H1 (cell line): ENCODE results near the gene DNAJC24. TPM values are rescaled to one million over a fixed set of nuclear protein-coding genes. Genes with fewer than 3 reads are reported as not detected.

Experiments
- CTCF ChIA-PET: fragments of 300-600 bp; sonication (Branson Sonifier 250); formaldehyde crosslinking; loops from one replicate; lab custom pipeline; 2021; ENCODE audit not compliant: partially characterized antibody; lab: Charles Lee
- POLR2A ChIA-PET: fragments of 300-600 bp; sonication (Branson Sonifier 250); formaldehyde crosslinking; loops from one replicate; lab custom pipeline; 2021; ENCODE audit warnings: inconsistent platforms; ENCODE audit not compliant: partially characterized antibody; lab: Charles Lee
- DNase-seq, 2 experiments: peaks; one replicate each; pipeline versions ENCODE4 v3.0.0 to v3.0.0-alpha.2; 2010 to 2022; ENCODE audit warnings: low spot score in 2 of 2, low read depth in 1 of 2, mixed read lengths in 1 of 2
- FAIRE-seq: peaks from 2 replicates; lab custom pipeline; 2011; peaks lifted over from hg19 to GRCh38; lab: Jason Lieb, UNC
- H2AFZ ChIP-seq: 2 replicates; pipeline ENCODE4 v1.8.1; 2012; ENCODE audit warnings: low read length, inconsistent platforms
- H2AK5ac ChIP-seq: 2 replicates; pipeline ENCODE4 v1.6.1; 2013; ENCODE audit warnings: low read depth, low read length
- H2BK120ac ChIP-seq: replicated peaks from 2 replicates; pipeline ENCODE3; 2013; ENCODE audit warnings: low read depth, low read length, inconsistent platforms
- H2BK12ac ChIP-seq: 2 replicates; pipeline ENCODE4 v1.6.1; 2013; ENCODE audit warnings: low read depth, low read length
- H2BK15ac ChIP-seq: 2 replicates; pipeline ENCODE4 v1.6.1; 2013; ENCODE audit warnings: low read length
- H2BK20ac ChIP-seq: 2 replicates; pipeline ENCODE4 v1.6.1; 2013; ENCODE audit warnings: low read length
- H2BK5ac ChIP-seq: 2 replicates; pipeline ENCODE4 v1.6.1; 2013; ENCODE audit warnings: low read depth, low read length
- H3K14ac ChIP-seq: 2 replicates; pipeline ENCODE4 v1.6.1; 2013; ENCODE audit warnings: inconsistent platforms; ENCODE audit not compliant: insufficient read length
- H3K18ac ChIP-seq: 2 replicates; pipeline ENCODE4 v1.6.1; 2013; ENCODE audit warnings: low read length; ENCODE audit errors: extremely low read depth
- H3K23ac ChIP-seq: 2 replicates; pipeline ENCODE4 v1.6.1; 2013; ENCODE audit warnings: inconsistent platforms; ENCODE audit not compliant: insufficient read length
- H3K23me2 ChIP-seq: 2 replicates; pipeline ENCODE4 v1.6.1; 2013; ENCODE audit warnings: low read depth, low read length
- H3K27ac ChIP-seq: 2 replicates; pipeline ENCODE4 v1.6.1; 2011; ENCODE audit warnings: low read depth, low read length, inconsistent platforms
- H3K27me3 ChIP-seq, 4 experiments: replicated peaks in 1 of 4; 1 replicate in 1 of 4; 2 replicates in 3 of 4; pipeline versions ENCODE4 v1.6.1 to v1.8.1; 2011 to 2013; ENCODE audit warnings: low read length in 3 of 4, mild to moderate bottlenecking in 3 of 4, inconsistent platforms in 2 of 4, mixed read lengths in 2 of 4, moderate library complexity in 1 of 4; ENCODE audit not compliant: control insufficient read depth in 3 of 4, insufficient read depth in 3 of 4; ENCODE audit errors: extremely low read depth in 1 of 4
- H3K36me3 ChIP-seq, 4 experiments: 2 replicates each; pipeline versions ENCODE4 v1.6.1 to v1.8.1; 2011 to 2013; ENCODE audit warnings: mild to moderate bottlenecking in 4 of 4, low read length in 3 of 4, moderate library complexity in 2 of 4, control low read depth in 1 of 4, inconsistent platforms in 1 of 4; ENCODE audit not compliant: insufficient read depth in 4 of 4, control insufficient read depth in 2 of 4
- H3K4ac ChIP-seq: replicated peaks from 2 replicates; pipeline ENCODE3; 2013; ENCODE audit warnings: low read length, low read depth, mixed read lengths, inconsistent platforms; ENCODE audit not compliant: insufficient read length
- H3K4me1 ChIP-seq, 4 experiments: replicated peaks in 1 of 4; 1 replicate in 1 of 4; 2 replicates in 3 of 4; pipeline versions ENCODE4 v1.6.1 to v1.8.1; 2011 to 2013; ENCODE audit warnings: low read length in 3 of 4, inconsistent platforms in 2 of 4, mixed read lengths in 1 of 4; ENCODE audit not compliant: insufficient read depth in 4 of 4, control insufficient read depth in 3 of 4
- H3K4me2 ChIP-seq, 2 experiments: 2 replicates each; pipeline versions ENCODE4 v1.6.1 to v1.8.1; 2011 to 2013; ENCODE audit warnings: low read depth in 2 of 2, low read length in 2 of 2, control low read depth in 1 of 2, inconsistent platforms in 1 of 2, mild to moderate bottlenecking in 1 of 2; ENCODE audit not compliant: insufficient read depth in 1 of 2
- H3K4me3 ChIP-seq, 4 experiments: fragments of 200-600, 300-600 bp in 1 of 4; sonication (generic), shearing (Covaris generic), sonication (Bioruptor Twin) in 1 of 4; 2 replicates each; pipeline versions ENCODE4 v1.5.1 to v1.8.1; 2011 to 2016; ENCODE audit warnings: low read length in 4 of 4, low read depth in 3 of 4, control low read depth in 2 of 4, inconsistent platforms in 2 of 4, mild to moderate bottlenecking in 2 of 4, mixed read lengths in 1 of 4, moderate library complexity in 1 of 4; ENCODE audit not compliant: insufficient read depth in 2 of 4; ENCODE audit errors: extremely low read depth in 1 of 4
- H3K56ac ChIP-seq: replicated peaks from 2 replicates; pipeline ENCODE3; 2013; ENCODE audit warnings: low read depth, mild to moderate bottlenecking, mixed read lengths, low read length, inconsistent platforms; ENCODE audit not compliant: insufficient read length
- H3K79me1 ChIP-seq: 2 replicates; pipeline ENCODE4 v1.6.1; 2013; ENCODE audit warnings: low read depth, low read length, control low read depth
- H3K79me2 ChIP-seq, 2 experiments: 2 replicates each; pipeline versions ENCODE4 v1.6.1 to v1.8.1; 2012 to 2013; ENCODE audit warnings: low read length in 2 of 2, mild to moderate bottlenecking in 2 of 2, inconsistent platforms in 1 of 2; ENCODE audit not compliant: insufficient read depth in 2 of 2, control insufficient read depth in 1 of 2
- H3K9ac ChIP-seq, 4 experiments: replicated peaks in 1 of 4; 1 replicate in 1 of 4; 2 replicates in 3 of 4; pipeline versions ENCODE4 v1.6.1 to v1.8.1; 2011 to 2013; ENCODE audit warnings: low read depth in 3 of 4, low read length in 3 of 4, control low read depth in 2 of 4, mild to moderate bottlenecking in 2 of 4, moderate library complexity in 2 of 4, inconsistent platforms in 1 of 4; ENCODE audit errors: extremely low read depth in 1 of 4
- H3K9me3 ChIP-seq, 2 experiments: 2 replicates each; pipeline versions ENCODE4 v1.6.1 to v1.8.1; 2012 to 2013; ENCODE audit warnings: mild to moderate bottlenecking in 2 of 2, moderate library complexity in 2 of 2, control low read depth in 1 of 2, inconsistent platforms in 1 of 2, low read depth in 1 of 2, low read length in 1 of 2, mixed read lengths in 1 of 2; ENCODE audit not compliant: insufficient read depth in 2 of 2
- H4K20me1 ChIP-seq, 2 experiments: replicated peaks in 1 of 2; 2 replicates each; pipeline versions ENCODE3 to v1.8.1; 2011 to 2013; ENCODE audit warnings: inconsistent platforms in 2 of 2, low read length in 2 of 2, mild to moderate bottlenecking in 1 of 2; ENCODE audit not compliant: insufficient read depth in 2 of 2, control insufficient read depth in 1 of 2
- H4K5ac ChIP-seq: 2 replicates; pipeline ENCODE4 v1.6.1; 2013; ENCODE audit warnings: low read length, low read depth, mixed read lengths, inconsistent platforms; ENCODE audit not compliant: insufficient read length
- H4K8ac ChIP-seq: 2 replicates; pipeline ENCODE4 v1.8.0; 2013; ENCODE audit warnings: mild to moderate bottlenecking, moderate library complexity, low read length, inconsistent platforms; ENCODE audit not compliant: insufficient read depth; ENCODE audit errors: extremely low read depth
- H4K91ac ChIP-seq: replicated peaks from 2 replicates; pipeline ENCODE3; 2013; ENCODE audit warnings: low read length, mixed read lengths, inconsistent platforms; ENCODE audit not compliant: insufficient read length
- ATF3 ChIP-seq: IDR thresholded peaks from 2 replicates; pipeline ENCODE4 v1.6.1; 2011; ENCODE audit warnings: low read depth, mild to moderate bottlenecking, low read length; ENCODE audit not compliant: insufficient read depth
- BACH1 ChIP-seq: IDR thresholded peaks from 2 replicates; pipeline ENCODE4 v1.6.1; 2012; ENCODE audit warnings: low read length, improper control_type of control experiment
- CBX5 ChIP-seq: fragments of 300-800, 300-1000 bp; sonication (generic); IDR thresholded peaks from 2 replicates; pipeline ENCODE4 v1.7.1; 2016; ENCODE audit warnings: antibody characterized with exemption, low read length, low read depth
- CEBPB ChIP-seq: IDR thresholded peaks from 2 replicates; pipeline ENCODE4 v1.6.1; 2012; ENCODE audit warnings: low read depth, low read length
- EP300 ChIP-seq, 2 experiments: IDR thresholded peaks; 1 replicate in 1 of 2; 2 replicates in 1 of 2; pipeline ENCODE4 v1.6.1; 2011 to 2012; ENCODE audit warnings: low read depth in 2 of 2, low read length in 2 of 2, mild to moderate bottlenecking in 2 of 2, borderline replicate concordance in 1 of 2, inconsistent platforms in 1 of 2, moderate library complexity in 1 of 2
- EZH2 ChIP-seq: fragments of 200-600 bp; sonication (generic); IDR thresholded peaks from 2 replicates; pipeline ENCODE4 v1.7.1; 2012; ENCODE audit warnings: low read depth, mild to moderate bottlenecking, moderate library complexity, low read length, inconsistent platforms; ENCODE audit not compliant: severe bottlenecking
- KDM5A ChIP-seq: fragments of 200-600 bp; IDR thresholded peaks from 2 replicates; pipeline ENCODE4 v1.7.1; 2012; ENCODE audit warnings: mild to moderate bottlenecking, low read length, inconsistent platforms, mixed read lengths
- MAX ChIP-seq: IDR thresholded peaks from 2 replicates; pipeline ENCODE4 v1.6.1; 2012; ENCODE audit warnings: inconsistent platforms
- PHF8 ChIP-seq: fragments of 200-600 bp; sonication (generic); conservative IDR thresholded peaks from 2 replicates; pipeline ENCODE4 v1.7.1; 2012; ENCODE audit warnings: low read depth, mild to moderate bottlenecking, inconsistent platforms, low read length, moderate library complexity
- POU5F1 ChIP-seq: IDR thresholded peaks from 2 replicates; pipeline ENCODE4 v1.6.1; 2011; ENCODE audit warnings: low read depth, mild to moderate bottlenecking, low read length, moderate library complexity
- SIN3A ChIP-seq, 2 experiments: IDR thresholded peaks in 1 of 2; conservative IDR thresholded peaks in 1 of 2; 2 replicates each; pipeline ENCODE4 v1.6.1; 2011 to 2012; ENCODE audit warnings: low read length in 2 of 2, improper control_type of control experiment in 1 of 2, low read depth in 1 of 2, mild to moderate bottlenecking in 1 of 2
- SIRT6 ChIP-seq: IDR thresholded peaks from one replicate; pipeline ENCODE4 v1.7.1; 2012; ENCODE audit warnings: low read length, inconsistent platforms
- SUZ12 ChIP-seq: fragments of 200-600 bp; sonication (generic); IDR thresholded peaks from 2 replicates; pipeline ENCODE4 v1.6.1; 2012; ENCODE audit warnings: mild to moderate bottlenecking, inconsistent platforms, low read length, moderate library complexity, mixed read lengths
- WGBS, 2 experiments: shearing (Covaris generic) in 1 of 2; methylation state at CpG; one replicate each; pipeline versions ENCODE4 v1.1.6 to v1.1.7; 2013 to 2015; ENCODE audit warnings: low lambda C conversion rate in 2 of 2, mixed read lengths in 2 of 2, inconsistent platforms in 1 of 2, low coverage in 1 of 2, missing lambda C conversion rate in 1 of 2; ENCODE audit not compliant: insufficient replicate concordance in 2 of 2, insufficient coverage in 1 of 2, insufficient read length in 1 of 2; ENCODE audit errors: extremely low coverage in 1 of 2, missing lambda C conversion rate in 1 of 2; 5-methylcytosine and 5-hydroxymethylcytosine counted together
- polyA plus RNA-seq, 7 experiments: library from polyadenylated mRNA; depleted of rRNA in 3 of 7; stranded (reverse) in 5 of 7; unstranded in 2 of 7; fragments of >200 nt in 5 of 7; fragments of 200-250 nt in 2 of 7; gene quantifications; 1 replicate in 5 of 7; 2 replicates in 1 of 7; 4 replicates in 1 of 7; pipeline versions ENCODE4 v1.2.1 to v1.2.3, GENCODE V29; 2011 to 2013; ENCODE audit warnings: missing spikeins in 2 of 7, mixed read lengths in 2 of 7
- total RNA-seq: library from RNA; stranded (reverse); fragmentation: NEBNext Ultra II Directional; extraction: Animal tissue kit (Norgen Biotek cat#: 25700); gene quantifications from 2 replicates; pipeline ENCODE4 v1.2.1, GENCODE V29; 2021

Gene DNAJC24
- total and polyA plus RNA-seq, 2 of the 8 experiments (the other 6 are each of a cell fraction or from before 2014, with no cell fraction given): 7.2 to 21.1 TPM

GRCh38 chr11:31450841-31451240 lies 81.2 kb downstream of the DNAJC24 start:
- Histone ChIP-seq H3K27ac (no peak overlapping the region), H2BK12ac (no peak overlapping the region), H3K4ac (no peak overlapping the region), H3K79me2 (no peaks in the 10 kb centered on the region), H3K79me1 (no peaks in the 10 kb centered on the region), H2AK5ac (no peak overlapping the region), H3K36me3 (peaks cover 0 to 3% (median 0%) of the 10 kb centered on the region in 4 experiments; a peak in 2 of 8 replicates), H3K9ac (no peak overlapping the region), H2AFZ (no peak overlapping the region), H3K23me2 (no peaks in the 10 kb centered on the region), H4K91ac (no peak overlapping the region), H3K9me3 (no peaks in the 10 kb centered on the region), H2BK120ac (no peak overlapping the region), H3K18ac (no peak overlapping the region), H4K20me1 (no peaks in the 10 kb centered on the region), H3K4me2 (no peak overlapping the region), H3K23ac (no peak overlapping the region), H4K8ac (no peak overlapping the region), H3K4me3 (no peak overlapping the region), H3K56ac (no peak overlapping the region), H3K14ac (no peak overlapping the region), H2BK15ac (no peak overlapping the region), H4K5ac (no peak overlapping the region), H2BK5ac (no peak overlapping the region), H3K27me3 (peaks cover 0 to 1% (median 0%) of the 10 kb centered on the region in 4 experiments; a peak in 1 of 7 replicates), H2BK20ac (no peak overlapping the region), H3K4me1 (no peaks in the 10 kb centered on the region)
- DNase-seq (no peak), FAIRE-seq (no peak)
- ChIA-PET CTCF (no interaction called here), POLR2A (no interaction called here)
- 100% methylated on average over 1 of the region's 1 CpG; no CpG with 5 or more reads in 1 of the 2 experiments for WGBS, 2 experiments
- TF ChIP-seq EZH2: no peak
- TF ChIP-seq CEBPB: no peak
- no peak for TF ChIP-seq EP300 (IDR thresholded peaks at IDR 0.05; ENCODE audit: borderline replicate concordance in 1 of 2, low read depth in 2 of 2, low read length in 2 of 2)
- no peak for TF ChIP-seq KDM5A
- TF ChIP-seq SIRT6: no peak
- TF ChIP-seq SIN3A (conservative IDR thresholded peaks at IDR 0.05 in 1 of 2, IDR thresholded peaks at IDR 0.05 in 1 of 2; ENCODE audit: low read depth in 1 of 2, low read length in 2 of 2): no peak
- TF ChIP-seq POU5F1: no peak
- TF ChIP-seq MAX: no peak
- TF ChIP-seq BACH1: no peak
- no peak for TF ChIP-seq ATF3
- no peak for TF ChIP-seq CBX5
- TF ChIP-seq SUZ12: no peak
- TF ChIP-seq PHF8: no peak
